Cardiac muscle cell (in vitro differentiated cells and primary cell): ENCODE measurements around the gene SLC37A3. TPM values are rescaled to one million over a fixed set of nuclear protein-coding genes. Genes with fewer than 3 reads are reported as not detected.

Experiments
- DNase-seq, 2 donors: peaks; one replicate each; pipeline versions ENCODE4 v3.0.0 to v3.0.0-alpha.2; 2010 to 2017; ENCODE audit warnings: low read depth in 1 of 2, low spot score in 1 of 2
- H3K27ac ChIP-seq: fragments of 200-600 bp; sonication (generic); 2 replicates; pipeline ENCODE4 v1.5.1; 2016
- H3K27me3 ChIP-seq: fragments of 200-600 bp; sonication (generic); 2 replicates; pipeline ENCODE4 v1.6.0; 2016; ENCODE audit warnings: control low read depth
- H3K36me3 ChIP-seq: fragments of 200-600 bp; sonication (generic); 2 replicates; pipeline ENCODE4 v1.5.1; 2016; ENCODE audit warnings: control low read depth
- H3K4me1 ChIP-seq: fragments of 200-600 bp; sonication (generic); 2 replicates; pipeline ENCODE4 v1.8.1; 2017; ENCODE audit warnings: low read depth, mild to moderate bottlenecking, mixed run types
- H3K4me3 ChIP-seq: fragments of 200-600 bp; sonication (generic); 2 replicates; pipeline ENCODE4 v1.5.1; 2016; ENCODE audit warnings: mild to moderate bottlenecking
- H3K9me3 ChIP-seq: fragments of 200-600 bp; sonication (generic); 2 replicates; pipeline ENCODE4 v1.5.1; 2017; ENCODE audit warnings: low read depth, mild to moderate bottlenecking, control low read depth
- polyA plus RNA-seq: library from polyadenylated mRNA; unstranded; fragments of >200 nt; fragmentation: Nextera tagmentation; extraction: Ambion mirVana; gene quantifications from 2 replicates; pipeline ENCODE4 v1.2.1, GENCODE V29; 2016
- total RNA-seq: library from RNA; depleted of rRNA; stranded (reverse); fragments of >200 nt; gene quantifications from 2 replicates; pipeline ENCODE4 v1.2.3, GENCODE V29; 2016
- TF ChIP-seq, protein P1 (sequence below): IDR thresholded peaks from 2 replicates; pipeline ENCODE4 v1.5.1; 2012; ENCODE audit warnings: low read depth, mild to moderate bottlenecking, low read length

The SLC37A3 gene
- total and polyA plus RNA-seq, 2 experiments from 2014 or later = 49.7 to 50.5 TPM

DNA sequence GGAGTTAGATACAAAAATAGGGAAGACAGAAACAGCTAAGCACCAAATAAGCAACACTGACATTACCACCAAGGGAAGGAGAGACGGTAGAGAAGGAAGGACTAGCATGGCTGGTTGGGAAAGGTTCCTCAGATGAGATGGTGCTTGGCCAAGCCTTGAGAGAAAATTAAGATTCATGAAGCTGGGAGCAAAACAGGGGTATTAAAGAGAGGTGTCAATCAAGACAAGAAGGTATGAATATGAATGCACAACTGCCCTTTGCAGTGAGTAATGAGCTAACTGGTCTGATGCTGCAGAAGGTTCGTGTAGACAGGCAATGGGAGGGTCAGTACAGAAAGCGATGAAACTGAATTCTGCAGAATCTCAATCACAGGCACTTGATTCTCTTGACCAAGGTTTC is 67.7 kb downstream of the SLC37A3 start:
- no peak for DNase-seq
- H3K36me3 ChIP-seq = peaks cover 3% of the 10 kb centered on the region
- TF ChIP-seq, protein P1, sequence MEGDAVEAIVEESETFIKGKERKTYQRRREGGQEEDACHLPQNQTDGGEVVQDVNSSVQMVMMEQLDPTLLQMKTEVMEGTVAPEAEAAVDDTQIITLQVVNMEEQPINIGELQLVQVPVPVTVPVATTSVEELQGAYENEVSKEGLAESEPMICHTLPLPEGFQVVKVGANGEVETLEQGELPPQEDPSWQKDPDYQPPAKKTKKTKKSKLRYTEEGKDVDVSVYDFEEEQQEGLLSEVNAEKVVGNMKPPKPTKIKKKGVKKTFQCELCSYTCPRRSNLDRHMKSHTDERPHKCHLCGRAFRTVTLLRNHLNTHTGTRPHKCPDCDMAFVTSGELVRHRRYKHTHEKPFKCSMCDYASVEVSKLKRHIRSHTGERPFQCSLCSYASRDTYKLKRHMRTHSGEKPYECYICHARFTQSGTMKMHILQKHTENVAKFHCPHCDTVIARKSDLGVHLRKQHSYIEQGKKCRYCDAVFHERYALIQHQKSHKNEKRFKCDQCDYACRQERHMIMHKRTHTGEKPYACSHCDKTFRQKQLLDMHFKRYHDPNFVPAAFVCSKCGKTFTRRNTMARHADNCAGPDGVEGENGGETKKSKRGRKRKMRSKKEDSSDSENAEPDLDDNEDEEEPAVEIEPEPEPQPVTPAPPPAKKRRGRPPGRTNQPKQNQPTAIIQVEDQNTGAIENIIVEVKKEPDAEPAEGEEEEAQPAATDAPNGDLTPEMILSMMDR = no peak
- peak overlapping the region; percentile 10 for H3K27ac ChIP-seq
- no peak overlapping the region for H3K4me3 ChIP-seq
- H3K27me3 ChIP-seq = no peaks in the 10 kb centered on the region
- peaks cover 31% of the 10 kb centered on the region for H3K4me1 ChIP-seq
- no peaks in the 10 kb centered on the region for H3K9me3 ChIP-seq

DNA sequence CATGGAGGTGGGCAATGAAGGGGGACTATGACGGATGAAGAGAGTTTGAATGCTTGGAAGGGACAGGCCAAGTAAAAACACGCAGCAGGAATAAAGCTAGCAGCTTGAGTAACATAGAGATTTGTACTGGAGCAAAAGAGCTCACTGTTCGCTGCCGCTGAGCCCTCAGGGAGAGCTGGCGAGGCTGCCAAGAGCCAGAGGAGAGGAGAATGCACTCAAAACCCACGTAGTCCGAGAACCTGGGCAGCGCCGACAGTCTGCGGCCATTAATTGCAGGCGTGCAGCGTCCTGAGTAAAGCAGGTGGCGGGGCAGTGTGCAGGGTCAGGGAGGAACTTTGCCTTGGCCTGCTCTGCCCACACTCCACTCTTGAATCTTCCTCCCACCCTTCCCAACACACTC is 68.2 kb downstream of the SLC37A3 start:
- TF ChIP-seq, protein P1 = no peak
- peaks cover 30% of the 10 kb centered on the region for H3K4me1 ChIP-seq
- H3K9me3 ChIP-seq = no peaks in the 10 kb centered on the region

DNA sequence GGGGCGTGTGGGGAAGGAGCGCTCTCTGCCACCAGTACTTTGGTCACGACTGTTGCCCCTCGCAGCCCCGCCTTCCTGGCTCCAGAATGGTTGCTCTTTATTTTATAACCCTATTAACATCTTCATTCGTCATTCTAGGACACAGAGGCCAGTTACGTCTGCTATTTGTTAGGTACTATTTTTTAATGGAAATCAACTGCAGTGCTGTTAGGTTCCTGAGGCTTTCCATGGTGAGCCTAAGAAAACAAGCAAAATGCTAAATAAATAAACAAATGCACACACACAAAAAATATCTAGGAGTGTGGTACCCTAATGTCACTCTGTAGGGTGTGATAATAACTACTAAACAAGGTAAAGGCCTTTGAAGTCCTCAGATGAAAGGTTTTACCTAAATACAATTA is 71.1 kb downstream of the SLC37A3 start:
- H3K36me3 ChIP-seq = no peaks in the 10 kb centered on the region
- no peak overlapping the region for H3K4me3 ChIP-seq
- no peak overlapping the region for H3K27ac ChIP-seq
- TF ChIP-seq, protein P1 = no peak
- H3K4me1 ChIP-seq = peaks cover 23% of the 10 kb centered on the region
- DNase-seq = no peak
- no peaks in the 10 kb centered on the region for H3K9me3 ChIP-seq
- H3K27me3 ChIP-seq = no peaks in the 10 kb centered on the region

More for the DNA sequence above, 68.2 kb downstream of the SLC37A3 start:
- no peak for DNase-seq
- H3K27ac ChIP-seq = no peak overlapping the region
- no peak overlapping the region for H3K4me3 ChIP-seq
- H3K27me3 ChIP-seq = no peaks in the 10 kb centered on the region
- H3K36me3 ChIP-seq = peaks cover 3% of the 10 kb centered on the region

DNA sequence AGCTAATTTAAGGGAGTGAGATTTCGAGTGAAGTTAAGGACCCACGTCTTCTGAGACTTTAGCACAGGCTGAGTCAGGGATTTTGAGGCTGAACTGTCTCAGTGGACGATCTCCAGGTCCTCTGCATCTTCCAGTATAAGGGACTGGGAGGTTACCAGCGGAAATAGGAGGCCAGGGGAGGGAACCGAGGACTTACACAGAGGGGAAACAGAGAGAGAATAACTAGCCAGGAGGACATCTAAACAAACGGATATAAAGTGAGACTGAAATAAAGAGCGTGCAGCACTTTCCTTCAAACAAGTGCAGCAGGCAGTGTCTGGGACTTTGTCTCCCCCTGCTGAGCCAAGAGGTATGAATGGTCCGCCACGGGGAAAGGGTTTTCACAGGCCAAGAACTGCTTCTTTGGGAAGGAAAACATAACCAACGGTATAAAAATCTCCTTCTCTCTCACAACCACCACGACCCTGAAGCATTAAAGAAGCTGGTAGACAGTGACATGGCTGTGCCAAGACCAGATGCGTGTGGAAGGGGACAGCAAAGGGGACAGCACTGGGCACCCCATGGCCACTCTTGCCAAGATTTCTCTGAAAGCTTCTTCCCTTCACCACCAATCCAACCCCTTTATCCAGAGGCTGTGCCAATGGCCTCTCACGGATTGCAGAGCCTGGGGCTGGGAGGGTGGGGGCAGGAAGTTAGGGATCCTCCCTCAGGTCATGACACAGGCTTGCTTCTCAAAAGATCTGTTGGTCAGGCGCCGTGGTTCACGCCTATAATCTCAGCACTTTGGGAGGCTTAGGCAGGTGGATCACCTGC is 72.0 kb downstream of the SLC37A3 start:
- Histone ChIP-seq H3K36me3 (no peaks in the 10 kb centered on the region), H3K27me3 (no peaks in the 10 kb centered on the region), H3K4me1 (peaks cover 18% of the 10 kb centered on the region), H3K4me3 (no peak overlapping the region), H3K27ac (peak overlapping the region; percentile 43), H3K9me3 (no peaks in the 10 kb centered on the region)
- peak; percentile 74 to 77 for DNase-seq
- TF ChIP-seq, protein P1 = peak; percentile 83

DNA sequence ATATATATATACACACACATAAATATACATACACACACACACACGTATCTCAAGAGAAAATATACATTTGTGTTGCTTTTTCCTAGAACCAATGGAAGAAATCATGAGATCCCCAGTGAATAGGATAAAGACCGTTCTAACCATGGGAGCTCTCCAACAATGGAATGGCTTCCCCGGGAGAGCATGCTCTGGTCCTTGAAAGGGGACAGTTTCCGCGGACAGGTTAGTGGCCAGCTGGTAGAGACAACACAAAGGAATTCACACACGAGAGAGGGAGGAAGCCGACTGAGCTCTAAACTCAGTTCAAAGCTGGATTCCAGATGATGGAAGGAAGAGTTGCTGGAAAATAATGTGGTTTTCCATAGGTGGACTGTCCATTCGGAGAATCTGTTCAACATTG is 72.7 kb downstream of the SLC37A3 start:
- Histone ChIP-seq H3K9me3 (no peaks in the 10 kb centered on the region), H3K27me3 (no peaks in the 10 kb centered on the region), H3K4me3 (no peak overlapping the region), H3K36me3 (no peaks in the 10 kb centered on the region), H3K27ac (no peak overlapping the region), H3K4me1 (peaks cover 10% of the 10 kb centered on the region)
- no peak for DNase-seq
- TF ChIP-seq, protein P1 = no peak
